ENCODE results near the gene OR2V2.
"Not testable (repeated sequence)": the region's sequence is repeated elsewhere in the genome, so short reads cannot be mapped to it uniquely, and the experiment has no call there.

OR2V2 gene

GRCh38 chr5:181170237-181170825 is 22.9 kb downstream of the OR2V2 start:
- DNase-seq: no peak

GRCh38 chr5:181170996-181171395 is 23.6 kb downstream of the OR2V2 start:
- no peak for DNase-seq

GRCh38 chr5:181171782-181172181 is 24.4 kb downstream of the OR2V2 start:
- no peak for DNase-seq

- DNase-seq: no peak
Observed at GRCh38 chr5:181173027-181173419, 25.6 kb downstream of the OR2V2 start.

- no peak for DNase-seq
Observed at GRCh38 chr5:181173420-181174342, 26.3 kb downstream of the OR2V2 start.

GRCh38 chr5:181176254-181176952 is 29.0 kb downstream of the OR2V2 start:
- DNase-seq: no peak

- DNase-seq: not testable (repeated sequence)
Observed at GRCh38 chr5:181177559-181177958, 30.2 kb downstream of the OR2V2 start.

- no peak for DNase-seq
Observed at GRCh38 chr5:181181650-181182565, 34.5 kb downstream of the OR2V2 start.

GRCh38 chr5:181182651-181183050 is 35.3 kb downstream of the OR2V2 start:
- no peak for DNase-seq

GRCh38 chr5:181184845-181185216 is 37.4 kb downstream of the OR2V2 start:
- no peak for DNase-seq

GRCh38 chr5:181185560-181185959 is 38.2 kb downstream of the OR2V2 start:
- no peak for DNase-seq

- DNase-seq: no peak
Observed at GRCh38 chr5:181186022-181186421, 38.6 kb downstream of the OR2V2 start.

GRCh38 chr5:181186986-181187499 is 39.7 kb downstream of the OR2V2 start:
- no peak for DNase-seq

- DNase-seq: no peak
Observed at GRCh38 chr5:181187500-181188213, 40.3 kb downstream of the OR2V2 start.

GRCh38 chr5:181188700-181189362 is 41.4 kb downstream of the OR2V2 start:
- DNase-seq: no peak

GRCh38 chr5:181189363-181189961 is 42.1 kb downstream of the OR2V2 start:
- DNase-seq: no peak

- DNase-seq: no peak
Observed at GRCh38 chr5:181189962-181190710, 42.8 kb downstream of the OR2V2 start.

- no peak for DNase-seq
Observed at GRCh38 chr5:181190711-181191525, 43.5 kb downstream of the OR2V2 start.

Measured in NCI-H1417 treated with DMSO at 0.1 percent for 48 hours (cell line).